Measurements from ENCODE around the gene ENPP6.

ENPP6 gene

GRCh38 chr4:184217634-184218033 is at the start of gene ENPP6:
Gene ENPP6, minus strand, starts transcription at chr4:184217873. Its CDS starts 54 bp downstream, at chr4:184217819.
- DNase-seq = peak; percentile 51

GRCh38 chr4:184267206-184267608 is 49.5 kb upstream of the ENPP6 start:
- no peak for DNase-seq

GRCh38 chr4:184265546-184266351 is 48.1 kb upstream of the ENPP6 start:
- no peak for DNase-seq

GRCh38 chr4:184263910-184264732 is 46.4 kb upstream of the ENPP6 start:
- DNase-seq = peak; percentile 94

- no peak for DNase-seq
Measured at GRCh38 chr4:184263461-184263860, 45.8 kb upstream of the ENPP6 start.

- no peak for DNase-seq
Measured at GRCh38 chr4:184262901-184263300, 45.2 kb upstream of the ENPP6 start.

GRCh38 chr4:184261246-184261645 is 43.6 kb upstream of the ENPP6 start:
- DNase-seq = no peak

GRCh38 chr4:184259866-184260265 is 42.2 kb upstream of the ENPP6 start:
- no peak for DNase-seq

GRCh38 chr4:184259081-184259480 is 41.4 kb upstream of the ENPP6 start:
- DNase-seq = no peak

- peak; percentile 52 for DNase-seq
Measured at GRCh38 chr4:184255871-184256642, 38.4 kb upstream of the ENPP6 start.

GRCh38 chr4:184255361-184255760 is 37.7 kb upstream of the ENPP6 start:
- peak; percentile 53 for DNase-seq

- no peak for DNase-seq
Measured at GRCh38 chr4:184253072-184253420, 35.4 kb upstream of the ENPP6 start.

- no peak for DNase-seq
Measured at GRCh38 chr4:184252136-184253071, 34.7 kb upstream of the ENPP6 start.

- DNase-seq = no peak
Measured at GRCh38 chr4:184251670-184251980, 34.0 kb upstream of the ENPP6 start.

GRCh38 chr4:184250795-184251669 is 33.4 kb upstream of the ENPP6 start:
- no peak for DNase-seq

- DNase-seq = no peak
Measured at GRCh38 chr4:184248216-184248615, 30.5 kb upstream of the ENPP6 start.

- no peak for DNase-seq
Measured at GRCh38 chr4:184247421-184247820, 29.7 kb upstream of the ENPP6 start.

- DNase-seq = no peak
Measured at GRCh38 chr4:184246426-184246825, 28.8 kb upstream of the ENPP6 start.

GRCh38 chr4:184238072-184238745 is 20.5 kb upstream of the ENPP6 start:
- no peak for DNase-seq

- DNase-seq = no peak
Measured at GRCh38 chr4:184237612-184238011, 19.9 kb upstream of the ENPP6 start.

GRCh38 chr4:184235526-184235925 is 17.9 kb upstream of the ENPP6 start:
- DNase-seq = no peak
